Measurements from ENCODE around the gene PARD3B. TPM values are rescaled to one million over a fixed set of nuclear protein-coding genes. Genes with fewer than 3 reads are reported as not detected.

The PARD3B gene
- total and polyA plus RNA-seq, 2 donors from 2014 or later, result 5.3 to 29.6 TPM

- FAIRE-seq, result no peak
- peak in 1 of 5 donors; percentile 71 for DNase-seq
- Histone ChIP-seq H3K9ac (ENCODE audit: low read length in 3 of 3) (no peak overlapping the region), H3K4me3 (ENCODE audit: low read length in 3 of 3) (no peak overlapping the region), H3K9me3 (ENCODE audit: control insufficient read depth in 2 of 3, insufficient read depth in 1 of 3, low read length in 3 of 3) (no peaks in the 10 kb centered on the region), H3K36me3 (ENCODE audit: control insufficient read depth in 2 of 3, insufficient read depth in 3 of 3, low read length in 3 of 3) (no peaks in the 10 kb centered on the region), H3K27ac (ENCODE audit: low read depth in 2 of 2, low read length in 2 of 2) (no peak overlapping the region), H3K27me3 (ENCODE audit: control insufficient read depth, insufficient read depth, low read length) (no peaks in the 10 kb centered on the region), H3K4me1 (ENCODE audit: control insufficient read depth in 2 of 3, insufficient read depth in 2 of 3, low read depth in 1 of 3, low read length in 3 of 3) (peaks cover 0 to 7% (median 0%) of the 10 kb centered on the region in 3 donors)
- TF ChIP-seq CTCF (IDR thresholded peaks at IDR 0.05; ENCODE audit: borderline replicate concordance, extremely low read depth, insufficient read depth), result no peak
- intact Hi-C loops (cut with DNase I), result no loop called here
Measured at GRCh38 chr2:204900910-204901309, 355.6 kb downstream of the PARD3B start.

GRCh38 chr2:204901591-204901990, 356.3 kb downstream of the PARD3B start:
- Histone ChIP-seq H3K27me3 (ENCODE audit: control insufficient read depth, insufficient read depth, low read length) (no peaks in the 10 kb centered on the region), H3K4me3 (ENCODE audit: low read length in 3 of 3) (no peak overlapping the region), H3K4me1 (ENCODE audit: control insufficient read depth in 2 of 3, insufficient read depth in 2 of 3, low read depth in 1 of 3, low read length in 3 of 3) (peaks cover 0 to 14% (median 0%) of the 10 kb centered on the region in 3 donors), H3K9ac (ENCODE audit: low read length in 3 of 3) (no peak overlapping the region), H3K9me3 (ENCODE audit: control insufficient read depth in 2 of 3, insufficient read depth in 1 of 3, low read length in 3 of 3) (no peaks in the 10 kb centered on the region), H3K36me3 (ENCODE audit: control insufficient read depth in 2 of 3, insufficient read depth in 3 of 3, low read length in 3 of 3) (no peaks in the 10 kb centered on the region), H3K27ac (ENCODE audit: low read depth in 2 of 2, low read length in 2 of 2) (no peak overlapping the region)
- TF ChIP-seq CTCF (IDR thresholded peaks at IDR 0.05; ENCODE audit: borderline replicate concordance, extremely low read depth, insufficient read depth), result no peak
- DNase-seq, result no peak
- intact Hi-C loops (cut with DNase I), result no loop called here
- no peak for FAIRE-seq

- H3K27ac ChIP-seq (ENCODE audit: low read depth in 2 of 2, low read length in 2 of 2), result no peak overlapping the region
- FAIRE-seq, result no peak
Measured at GRCh38 chr2:204909791-204910190, 364.5 kb downstream of the PARD3B start.

More at GRCh38 chr2:204909791-204910190, 364.5 kb downstream of the PARD3B start:
- no peaks in the 10 kb centered on the region for H3K27me3 ChIP-seq (ENCODE audit: control insufficient read depth, insufficient read depth, low read length)
- H3K9me3 ChIP-seq (ENCODE audit: control insufficient read depth in 2 of 3, insufficient read depth in 1 of 3, low read length in 3 of 3), result no peaks in the 10 kb centered on the region
- H3K4me1 ChIP-seq (ENCODE audit: control insufficient read depth in 2 of 3, insufficient read depth in 2 of 3, low read depth in 1 of 3, low read length in 3 of 3), result peaks cover 0 to 11% (median 0%) of the 10 kb centered on the region in 3 donors
- H3K9ac ChIP-seq (ENCODE audit: low read length in 3 of 3), result no peak overlapping the region
- H3K36me3 ChIP-seq (ENCODE audit: control insufficient read depth in 2 of 3, insufficient read depth in 3 of 3, low read length in 3 of 3), result no peaks in the 10 kb centered on the region
- TF ChIP-seq CTCF (IDR thresholded peaks at IDR 0.05; ENCODE audit: borderline replicate concordance, extremely low read depth, insufficient read depth), result no peak
- no peak overlapping the region for H3K4me3 ChIP-seq (ENCODE audit: low read length in 3 of 3)
- no peak for DNase-seq
- intact Hi-C loops (cut with DNase I), result no loop called here
